ENCODE data around the gene TECTA. TPM values are rescaled to one million over a fixed set of nuclear protein-coding genes. Genes with fewer than 3 reads are reported as not detected.

TECTA gene
- total and polyA plus RNA-seq, 2 of the 8 experiments (the other 6 are each of a cell fraction or from before 2014, with no cell fraction given): 0.59 to 1.0 TPM

- Histone ChIP-seq H3K36me3 (ENCODE audit: control insufficient read depth in 2 of 4, insufficient read depth in 4 of 4, low read length in 3 of 4) (no peaks in the 10 kb centered on the region), H3K23ac (ENCODE audit: insufficient read length) (no peak overlapping the region), H4K5ac (ENCODE audit: insufficient read length, low read depth, low read length) (no peak overlapping the region), H2BK5ac (ENCODE audit: low read depth, low read length) (no peak overlapping the region), H3K18ac (ENCODE audit: extremely low read depth, low read length) (no peak overlapping the region), H3K79me1 (ENCODE audit: low read depth, low read length) (no peaks in the 10 kb centered on the region), H3K23me2 (ENCODE audit: low read depth, low read length) (no peaks in the 10 kb centered on the region), H2AK5ac (ENCODE audit: low read depth, low read length) (no peak overlapping the region), H4K91ac (replicated peaks; ENCODE audit: insufficient read length, low read length) (no peak overlapping the region), H3K79me2 (ENCODE audit: control insufficient read depth in 1 of 2, insufficient read depth in 2 of 2, low read length in 2 of 2) (no peaks in the 10 kb centered on the region), H3K4me1 (replicated peaks in 1 of 4; ENCODE audit: control insufficient read depth in 3 of 4, insufficient read depth in 4 of 4, low read length in 3 of 4) (no peaks in the 10 kb centered on the region), H2BK20ac (ENCODE audit: low read length) (no peak overlapping the region), H3K9me3 (ENCODE audit: insufficient read depth in 2 of 2, low read depth in 1 of 2, low read length in 1 of 2) (peaks cover 12 to 18% of the 10 kb centered on the region in 2 experiments), H3K4me2 (ENCODE audit: insufficient read depth in 1 of 2, low read depth in 2 of 2, low read length in 2 of 2) (no peak overlapping the region), H4K20me1 (replicated peaks in 1 of 2; ENCODE audit: control insufficient read depth in 1 of 2, insufficient read depth in 2 of 2, low read length in 2 of 2) (no peaks in the 10 kb centered on the region), H3K27ac (ENCODE audit: low read depth, low read length) (no peak overlapping the region), H3K9ac (replicated peaks in 1 of 4; ENCODE audit: extremely low read depth in 1 of 4, low read depth in 3 of 4, low read length in 3 of 4) (no peak overlapping the region), H2BK15ac (ENCODE audit: low read length) (no peak overlapping the region), H3K14ac (ENCODE audit: insufficient read length) (no peak overlapping the region), H2AFZ (ENCODE audit: low read length) (no peak overlapping the region), H4K8ac (ENCODE audit: extremely low read depth, insufficient read depth, low read length) (no peak overlapping the region), H3K27me3 (replicated peaks in 1 of 4; ENCODE audit: control insufficient read depth in 3 of 4, extremely low read depth in 1 of 4, insufficient read depth in 3 of 4, low read length in 3 of 4) (no peaks in the 10 kb centered on the region), H3K4me3 (ENCODE audit: extremely low read depth in 1 of 4, insufficient read depth in 2 of 4, low read depth in 3 of 4, low read length in 4 of 4) (no peak overlapping the region), H2BK120ac (replicated peaks; ENCODE audit: low read depth, low read length) (no peak overlapping the region), H3K4ac (replicated peaks; ENCODE audit: insufficient read length, low read depth, low read length) (no peak overlapping the region), H2BK12ac (ENCODE audit: low read depth, low read length) (no peak overlapping the region), H3K56ac (replicated peaks; ENCODE audit: insufficient read length, low read depth, low read length) (no peak overlapping the region)
- FAIRE-seq (no peak), DNase-seq (ENCODE audit: low read depth in 1 of 2, low spot score in 2 of 2) (no peak)
- ChIA-PET POLR2A (ENCODE audit: partially characterized antibody) (no interaction called here), CTCF (ENCODE audit: partially characterized antibody) (interaction anchor here (1.5 to 6.7 kb wide), 4 partner anchors 11 to 39 kb away, joined by 3 to 40 read pairs (median 9); no protein-coding TSS in a partner anchor)
- 82% methylated on average over 6 of the region's 6 CpGs; no CpG with 5 or more reads in 1 of the 2 experiments for WGBS, 2 experiments (ENCODE audit: extremely low coverage in 1 of 2, insufficient coverage in 1 of 2, insufficient read length in 1 of 2, insufficient replicate concordance in 2 of 2, low coverage in 1 of 2, low lambda C conversion rate in 2 of 2, missing lambda C conversion rate in 1 of 2)
- no peak for TF ChIP-seq TBP (IDR thresholded peaks at IDR 0.05; ENCODE audit: low read depth, low read length)
- no peak for TF ChIP-seq RBBP5 (IDR thresholded peaks at IDR 0.05; ENCODE audit: borderline replicate concordance, low read depth, low read length)
- no peak for TF ChIP-seq TAF1 (IDR thresholded peaks at IDR 0.05; ENCODE audit: low read depth, low read length)
- no peak for TF ChIP-seq BACH1 (IDR thresholded peaks at IDR 0.05; ENCODE audit: low read length)
- no peak for TF ChIP-seq EGR1 (IDR thresholded peaks at IDR 0.05; ENCODE audit: borderline replicate concordance, low read depth, low read length)
- no peak for TF ChIP-seq CHD1 (IDR thresholded peaks at IDR 0.05; ENCODE audit: low read depth, low read length)
These were observed 22.5 kb downstream of the TECTA start for GRCh38 chr11:121123496-121124069.

Measured in H1 (cell line).